G401.6 (cell line): ENCODE data around the gene REV1.
"Not testable (repeated sequence)": the region's sequence is repeated elsewhere in the genome, so short reads cannot be mapped to it uniquely, and the experiment has no call there.

Experiments
- FAIRE-seq: peaks from 2 replicates; lab custom pipeline; 2012; peaks lifted over from hg19 to GRCh38; lab: Jason Lieb, UNC

Gene REV1

DNA sequence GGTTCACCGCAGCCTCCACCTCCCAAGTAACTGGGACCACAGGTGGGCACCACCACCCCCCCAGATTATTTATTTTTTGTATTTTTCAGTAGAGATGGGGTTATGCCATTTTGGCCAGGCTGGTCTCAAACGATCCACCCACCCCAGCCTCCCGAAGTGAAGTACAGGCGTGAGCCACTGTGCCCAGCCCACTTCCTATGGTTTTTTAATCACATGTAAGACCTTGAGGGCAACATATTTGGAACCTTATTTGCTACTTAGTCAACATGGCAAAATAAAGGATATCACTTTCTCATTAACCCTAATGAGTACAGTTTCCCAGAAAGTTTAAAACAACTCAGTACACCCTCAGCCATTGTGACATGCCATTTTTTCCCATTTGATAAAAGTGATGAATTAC, 88.0 kb downstream of the REV1 start:
- FAIRE-seq = no peak

- FAIRE-seq = no peak
Measured at GRCh38 chr2:99399795-99400194, 90.0 kb downstream of the REV1 start.

DNA sequence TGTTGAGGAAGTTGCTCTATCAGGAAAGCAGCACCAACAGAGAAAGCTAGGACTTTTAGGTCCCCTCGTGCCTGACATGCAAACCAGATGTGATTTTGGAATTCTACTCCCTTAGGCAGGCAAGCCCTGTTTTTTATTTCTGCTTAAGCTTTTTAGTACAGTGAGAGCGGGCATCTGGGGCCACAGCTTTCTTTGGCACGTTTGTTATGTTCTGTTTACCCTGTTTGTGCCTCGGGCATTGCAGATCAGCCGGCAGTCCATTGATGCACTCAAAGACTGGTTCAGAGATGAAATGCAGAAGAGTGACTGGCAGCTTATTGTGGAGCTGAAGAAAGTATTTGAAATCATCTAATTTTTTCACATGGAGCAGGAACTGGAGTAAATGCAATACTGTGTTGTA, 90.8 kb downstream of the REV1 start:
- no peak for FAIRE-seq

DNA sequence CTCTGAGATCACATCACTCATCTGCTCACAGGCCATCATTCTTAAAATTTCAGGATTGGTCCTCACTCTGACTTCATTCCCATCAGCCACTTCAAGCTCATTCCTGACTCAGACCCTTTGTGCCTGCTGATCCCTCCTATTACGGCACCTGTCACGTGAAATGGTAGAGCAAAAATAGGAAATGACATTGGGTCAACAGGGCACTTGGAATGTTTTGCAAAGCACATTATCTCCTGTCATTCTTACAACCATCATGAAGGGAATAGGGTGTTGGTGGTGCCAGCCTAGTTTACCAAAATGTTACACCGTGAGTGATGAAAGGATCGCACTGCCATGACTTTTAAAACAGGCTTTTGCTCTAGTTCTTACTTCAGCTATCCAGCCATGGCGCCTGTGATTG, 91.5 kb downstream of the REV1 start:
- no peak for FAIRE-seq

DNA sequence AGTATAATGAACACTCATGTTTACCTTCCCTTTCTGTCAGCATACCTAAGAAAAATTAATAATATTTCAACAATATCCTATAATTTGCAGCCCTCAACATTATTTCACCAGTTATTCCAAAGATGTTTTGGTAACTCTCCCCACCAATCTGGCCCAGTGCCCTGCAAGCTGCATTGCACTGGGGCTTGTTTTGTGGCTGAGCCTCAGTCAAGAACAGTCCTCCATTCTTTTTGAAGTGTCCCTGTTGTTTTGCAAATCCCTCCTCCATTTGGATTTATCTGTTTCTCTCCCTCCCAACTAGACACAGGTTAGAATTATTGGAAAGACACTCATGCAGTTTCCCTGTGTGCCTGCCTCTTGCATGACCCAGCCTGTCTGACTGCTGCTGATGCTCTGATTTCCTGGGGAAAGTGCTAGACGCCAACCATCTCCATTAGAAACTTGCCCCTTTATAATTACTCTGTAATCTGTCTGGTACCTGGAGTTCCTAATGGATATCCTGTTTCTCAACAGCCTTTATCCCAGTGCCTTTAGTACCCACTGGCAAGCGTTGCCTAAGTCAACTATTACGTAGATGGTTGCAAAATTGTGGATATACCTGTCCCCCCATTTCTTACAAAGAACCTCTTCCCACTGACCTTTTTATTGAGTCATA, 92.4 kb downstream of the REV1 start:
- FAIRE-seq = no peak

GRCh38 chr2:99395589-99396130, 94.2 kb downstream of the REV1 start:
- FAIRE-seq = no peak

GRCh38 chr2:99389946-99390345, 99.9 kb downstream of the REV1 start:
- no peak for FAIRE-seq

DNA sequence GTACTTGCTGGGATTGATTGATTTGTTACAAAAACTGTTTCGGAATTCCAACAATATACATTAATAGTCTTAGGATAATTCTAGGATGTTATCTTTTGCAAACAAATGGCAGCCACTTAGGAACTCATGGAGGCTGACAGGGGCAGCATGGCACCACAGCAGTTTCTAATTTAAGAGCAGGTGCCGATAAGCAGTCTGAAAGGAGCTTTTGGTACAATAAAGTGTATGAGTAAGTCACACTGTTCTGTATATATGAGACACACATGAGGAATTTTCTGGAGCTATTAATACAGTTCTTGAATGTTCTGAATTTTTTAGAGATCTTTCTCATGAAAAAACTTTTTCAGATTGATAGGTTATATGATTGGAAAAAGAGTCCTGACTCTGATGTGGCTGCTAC, 100.4 kb downstream of the REV1 start:
- no peak for FAIRE-seq

DNA sequence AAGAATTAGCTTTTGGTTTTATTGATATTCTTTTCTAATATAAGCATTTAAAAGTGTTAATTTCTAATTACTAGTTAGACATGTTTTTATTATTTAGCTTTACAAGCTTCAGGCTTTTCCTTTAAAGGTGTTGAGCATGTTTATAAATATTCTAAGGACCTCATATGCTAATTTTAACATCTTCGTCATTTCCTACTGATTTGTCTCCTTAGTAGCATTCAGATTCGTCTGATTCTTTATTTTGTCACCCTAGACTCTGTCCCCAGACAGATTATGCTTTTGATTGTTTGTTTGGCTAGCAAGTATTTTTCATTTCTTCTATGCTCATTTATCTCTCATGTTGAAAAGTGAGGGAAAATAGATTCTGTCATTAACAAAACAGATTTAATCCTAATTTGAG, 100.9 kb downstream of the REV1 start:
- FAIRE-seq = no peak

GRCh38 chr2:99386011-99386410, 103.8 kb downstream of the REV1 start:
- no peak for FAIRE-seq

GRCh38 chr2:99382143-99382542, 107.7 kb downstream of the REV1 start:
- FAIRE-seq = no peak

DNA sequence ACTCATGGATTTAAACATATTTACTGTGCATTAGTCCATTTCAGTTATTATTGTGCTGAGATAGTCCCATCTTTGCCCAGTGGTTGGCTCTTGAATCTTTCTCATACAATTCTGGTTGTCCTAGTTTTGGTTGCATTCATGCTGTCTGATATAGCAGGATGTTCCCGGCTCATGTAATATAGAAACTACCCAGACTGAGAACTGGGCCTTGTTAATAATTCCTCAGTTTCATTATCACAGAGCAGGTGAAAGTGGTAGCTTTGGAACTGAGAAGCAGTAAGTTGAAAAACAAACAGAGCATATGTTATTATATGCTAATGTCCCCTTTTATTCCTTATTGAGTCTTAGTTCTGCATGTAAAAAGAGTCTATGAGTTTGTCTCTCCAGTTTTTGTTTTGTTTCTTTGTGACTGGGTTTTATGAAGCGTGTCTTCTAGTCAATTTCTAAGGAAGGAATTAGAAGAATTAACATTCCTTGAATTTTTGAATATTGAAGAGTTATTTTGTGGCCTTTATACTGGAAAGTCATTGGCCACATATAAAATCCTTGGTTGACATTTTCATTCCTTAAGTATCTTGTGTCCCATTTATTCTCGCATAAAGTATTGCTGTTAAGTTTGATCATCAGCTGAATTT, 109.3 kb downstream of the REV1 start:
- no peak for FAIRE-seq

GRCh38 chr2:99377879-99378278, 111.9 kb downstream of the REV1 start:
- FAIRE-seq = no peak

GRCh38 chr2:99376254-99376864, 113.5 kb downstream of the REV1 start:
- no peak for FAIRE-seq

GRCh38 chr2:99374747-99375146, 115.1 kb downstream of the REV1 start:
- peak; percentile 17 for FAIRE-seq

GRCh38 chr2:99373144-99373543, 116.7 kb downstream of the REV1 start:
- no peak for FAIRE-seq

- not testable (repeated sequence) for FAIRE-seq
Measured at GRCh38 chr2:99368854-99369253, 121.0 kb downstream of the REV1 start.

- no peak for FAIRE-seq
Measured at GRCh38 chr2:99365661-99366060, 124.2 kb downstream of the REV1 start.

- no peak for FAIRE-seq
Measured at GRCh38 chr2:99356853-99357252, 133.0 kb downstream of the REV1 start.

- not testable (repeated sequence) for FAIRE-seq
Measured at GRCh38 chr2:99354825-99355224, 135.0 kb downstream of the REV1 start.

DNA sequence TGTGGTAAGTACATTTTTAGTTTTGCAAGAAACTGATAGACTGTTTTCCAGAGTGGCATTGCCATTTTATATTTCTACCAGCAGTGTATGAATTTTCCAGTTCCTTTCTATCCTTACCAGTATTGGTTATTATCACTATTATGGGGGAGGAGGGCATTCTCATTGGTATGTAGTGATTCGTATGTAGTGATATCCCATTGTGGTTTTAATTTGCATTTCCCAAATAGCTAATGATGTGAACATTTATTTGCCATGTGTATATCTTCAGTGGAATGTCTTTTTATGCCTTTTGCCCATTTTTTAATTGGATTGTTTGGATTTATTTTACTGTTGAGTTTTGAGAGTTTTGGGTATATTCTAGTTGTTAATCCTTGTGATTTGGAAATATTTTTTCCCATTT, 135.7 kb downstream of the REV1 start:
- no peak for FAIRE-seq
